Central memory CD8-positive, alpha-beta T cell (primary cell): Measurements from ENCODE around the gene NLK.
"Not testable (repeated sequence)": the region's sequence is repeated elsewhere in the genome, so short reads cannot be mapped to it uniquely, and the experiment has no call there.

Experiments used
- ATAC-seq: fragments of 150-1000 bp; cut with Tn5 transposase; replicated peaks from 2 replicates; pipeline ENCODE4 v1.10.0; 2022; ENCODE audit warnings: mild to moderate bottlenecking, moderate FRiP score, moderate number of reproducible peaks; ENCODE audit not compliant: poor library complexity, severe bottlenecking; ENCODE audit errors: extremely low read depth
- DNase-seq, 2 donors: peaks; one replicate each; pipeline ENCODE4 v3.0.0; 2021; ENCODE audit warnings: low spot score in 2 of 2
- H3K27ac Mint-ChIP-seq: one replicate; pipeline ENCODE4 v1.8.0; 2022; ENCODE audit warnings: low read depth, mild to moderate bottlenecking, moderate library complexity, mixed read lengths
- H3K27me3 Mint-ChIP-seq: one replicate; pipeline ENCODE4 v1.8.0; 2022; ENCODE audit warnings: mixed read lengths
- H3K36me3 Mint-ChIP-seq: one replicate; pipeline ENCODE4 v1.8.0; 2022; ENCODE audit warnings: mild to moderate bottlenecking, moderate library complexity, mixed read lengths; ENCODE audit not compliant: insufficient read depth
- H3K4me1 Mint-ChIP-seq: one replicate; pipeline ENCODE4 v1.8.0; 2022; ENCODE audit warnings: mixed read lengths
- H3K4me3 Mint-ChIP-seq: one replicate; pipeline ENCODE4 v1.8.0; 2022; ENCODE audit warnings: mild to moderate bottlenecking, moderate library complexity, mixed read lengths
- H3K9me3 Mint-ChIP-seq: one replicate; pipeline ENCODE4 v1.8.0; 2022; ENCODE audit warnings: mixed read lengths

NLK gene

GRCh38 chr17:28057731-28058246 lies 15.3 kb downstream of the NLK start:
- peaks cover 14% of the 10 kb centered on the region for H3K4me1 Mint-ChIP-seq
- no peak for DNase-seq
- no peak overlapping the region for H3K4me3 Mint-ChIP-seq
- H3K36me3 Mint-ChIP-seq: no peaks in the 10 kb centered on the region
- no peaks in the 10 kb centered on the region for H3K27me3 Mint-ChIP-seq
- H3K27ac Mint-ChIP-seq: peak overlapping the region; percentile 49
- no peaks in the 10 kb centered on the region for H3K9me3 Mint-ChIP-seq
- ATAC-seq: peak; percentile 52

- H3K4me1 Mint-ChIP-seq: peaks cover 13% of the 10 kb centered on the region
- ATAC-seq (no peak), DNase-seq (no peak)
- H3K4me3 Mint-ChIP-seq: no peak overlapping the region
- H3K27ac Mint-ChIP-seq: no peak overlapping the region
- H3K36me3 Mint-ChIP-seq: peaks cover 2% of the 10 kb centered on the region
- H3K27me3 Mint-ChIP-seq: no peaks in the 10 kb centered on the region
- H3K9me3 Mint-ChIP-seq: no peaks in the 10 kb centered on the region
Measured at GRCh38 chr17:28059675-28060074, 17.2 kb downstream of the NLK start.

GRCh38 chr17:28065706-28066105 lies 23.2 kb downstream of the NLK start:
- no peaks in the 10 kb centered on the region for H3K27me3 Mint-ChIP-seq
- no peak overlapping the region for H3K4me3 Mint-ChIP-seq
- peaks cover 24% of the 10 kb centered on the region for H3K4me1 Mint-ChIP-seq
- no peak for ATAC-seq
- H3K9me3 Mint-ChIP-seq: no peaks in the 10 kb centered on the region
- no peak for DNase-seq
- peaks cover 2% of the 10 kb centered on the region for H3K36me3 Mint-ChIP-seq
- H3K27ac Mint-ChIP-seq: no peak overlapping the region

GRCh38 chr17:28069061-28069460 lies 26.6 kb downstream of the NLK start:
- no peaks in the 10 kb centered on the region for H3K27me3 Mint-ChIP-seq
- peaks cover 44% of the 10 kb centered on the region for H3K4me1 Mint-ChIP-seq
- no peak for DNase-seq

GRCh38 chr17:28071179-28071578 lies 28.7 kb downstream of the NLK start:
- DNase-seq: no peak
- peak overlapping the region; percentile 32 for H3K4me3 Mint-ChIP-seq
- H3K27me3 Mint-ChIP-seq: no peaks in the 10 kb centered on the region
- H3K36me3 Mint-ChIP-seq: no peaks in the 10 kb centered on the region
- H3K27ac Mint-ChIP-seq: peak overlapping the region; percentile 52
- H3K4me1 Mint-ChIP-seq: peaks cover 43% of the 10 kb centered on the region
- H3K9me3 Mint-ChIP-seq: no peaks in the 10 kb centered on the region
- no peak for ATAC-seq

More at GRCh38 chr17:28069061-28069460, 26.6 kb downstream of the NLK start:
- Mint-ChIP-seq H3K36me3 (no peaks in the 10 kb centered on the region), H3K4me3 (no peak overlapping the region), H3K9me3 (no peaks in the 10 kb centered on the region), H3K27ac (no peak overlapping the region)
- no peak for ATAC-seq

GRCh38 chr17:28071891-28072606 lies 29.6 kb downstream of the NLK start:
- H3K27me3 Mint-ChIP-seq: no peaks in the 10 kb centered on the region
- H3K27ac Mint-ChIP-seq: peak overlapping the region; percentile 52
- DNase-seq (no peak), ATAC-seq (peak; percentile 92)
- peaks cover 50% of the 10 kb centered on the region for H3K4me1 Mint-ChIP-seq
- no peaks in the 10 kb centered on the region for H3K36me3 Mint-ChIP-seq
- peak overlapping the region; percentile 32 for H3K4me3 Mint-ChIP-seq
- H3K9me3 Mint-ChIP-seq: no peaks in the 10 kb centered on the region

- Mint-ChIP-seq H3K27ac (peak overlapping the region; percentile 52), H3K9me3 (no peaks in the 10 kb centered on the region), H3K4me3 (no peak overlapping the region), H3K27me3 (no peaks in the 10 kb centered on the region), H3K4me1 (peaks cover 52% of the 10 kb centered on the region), H3K36me3 (no peaks in the 10 kb centered on the region)
- ATAC-seq: no peak
- no peak for DNase-seq
Measured at GRCh38 chr17:28072936-28073533, 30.6 kb downstream of the NLK start.

GRCh38 chr17:28074010-28074409 lies 31.5 kb downstream of the NLK start:
- Mint-ChIP-seq H3K9me3 (no peaks in the 10 kb centered on the region), H3K27ac (peak overlapping the region; percentile 52)

GRCh38 chr17:28076144-28076543 lies 33.7 kb downstream of the NLK start:
- Mint-ChIP-seq H3K4me3 (no peak overlapping the region), H3K27me3 (no peaks in the 10 kb centered on the region), H3K27ac (peak overlapping the region; percentile 36), H3K9me3 (no peaks in the 10 kb centered on the region), H3K4me1 (peaks cover 73% of the 10 kb centered on the region), H3K36me3 (no peaks in the 10 kb centered on the region)
- ATAC-seq (no peak), DNase-seq (no peak)

More at GRCh38 chr17:28074010-28074409, 31.5 kb downstream of the NLK start:
- no peak for DNase-seq
- Mint-ChIP-seq H3K27me3 (no peaks in the 10 kb centered on the region), H3K4me3 (no peak overlapping the region), H3K4me1 (peaks cover 59% of the 10 kb centered on the region), H3K36me3 (no peaks in the 10 kb centered on the region)
- no peak for ATAC-seq

- H3K4me1 Mint-ChIP-seq: peaks cover 63% of the 10 kb centered on the region
- H3K27me3 Mint-ChIP-seq, H3K9me3 Mint-ChIP-seq, DNase-seq, ATAC-seq, H3K36me3 Mint-ChIP-seq, H3K4me3 Mint-ChIP-seq: not testable (repeated sequence)
- H3K27ac Mint-ChIP-seq: peak overlapping the region; percentile 46
Measured at GRCh38 chr17:28077140-28077539, 34.7 kb downstream of the NLK start.

- H3K9me3 Mint-ChIP-seq: no peaks in the 10 kb centered on the region
- ATAC-seq (no peak), DNase-seq (no peak)
- H3K36me3 Mint-ChIP-seq: no peaks in the 10 kb centered on the region
- H3K4me1 Mint-ChIP-seq: peaks cover 49% of the 10 kb centered on the region
- H3K27ac Mint-ChIP-seq: no peak overlapping the region
- H3K4me3 Mint-ChIP-seq: no peak overlapping the region
- no peaks in the 10 kb centered on the region for H3K27me3 Mint-ChIP-seq
Measured at GRCh38 chr17:28078341-28079229, 36.1 kb downstream of the NLK start.

GRCh38 chr17:28081467-28081866 lies 39.0 kb downstream of the NLK start:
- no peaks in the 10 kb centered on the region for H3K9me3 Mint-ChIP-seq
- H3K36me3 Mint-ChIP-seq: no peaks in the 10 kb centered on the region
- no peak overlapping the region for H3K27ac Mint-ChIP-seq
- no peak for DNase-seq
- H3K27me3 Mint-ChIP-seq: no peaks in the 10 kb centered on the region
- no peak for ATAC-seq
- H3K4me3 Mint-ChIP-seq: no peak overlapping the region
- H3K4me1 Mint-ChIP-seq: peaks cover 30% of the 10 kb centered on the region
